ENCODE measurements around the gene ZFAND4.

Gene ZFAND4

DNA sequence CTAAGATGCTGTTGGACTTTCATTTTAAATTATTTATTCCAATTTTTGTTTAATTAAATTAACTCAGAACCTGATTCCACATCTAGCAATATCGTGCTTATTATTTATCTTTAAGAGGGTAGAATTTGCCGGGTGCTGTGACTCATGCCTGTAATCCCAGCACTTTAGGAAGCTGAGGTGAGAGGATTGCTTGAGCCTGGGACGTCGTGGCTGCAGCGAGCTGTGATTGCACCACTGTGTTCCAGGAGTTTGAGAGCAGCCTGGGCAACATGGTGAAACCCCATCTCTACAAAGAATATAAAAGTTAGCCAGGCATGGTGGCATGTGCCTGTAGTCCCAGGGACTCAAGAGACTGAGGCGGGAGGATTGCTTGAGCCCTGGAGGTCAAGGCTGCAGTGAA is 47.8 kb downstream of the ZFAND4 start:
- Histone ChIP-seq H3K9me3 (no peaks in the 10 kb centered on the region), H3K27me3 (no peaks in the 10 kb centered on the region), H3K4me1 (no peaks in the 10 kb centered on the region), H3K4me3 (no peak overlapping the region), H3K27ac (no peak overlapping the region), H3K36me3 (peaks cover 11 to 34% (median 23%) of the 10 kb centered on the region in 3 donors)
- DNase-seq, result no peak
- TF ChIP-seq, protein P1, sequence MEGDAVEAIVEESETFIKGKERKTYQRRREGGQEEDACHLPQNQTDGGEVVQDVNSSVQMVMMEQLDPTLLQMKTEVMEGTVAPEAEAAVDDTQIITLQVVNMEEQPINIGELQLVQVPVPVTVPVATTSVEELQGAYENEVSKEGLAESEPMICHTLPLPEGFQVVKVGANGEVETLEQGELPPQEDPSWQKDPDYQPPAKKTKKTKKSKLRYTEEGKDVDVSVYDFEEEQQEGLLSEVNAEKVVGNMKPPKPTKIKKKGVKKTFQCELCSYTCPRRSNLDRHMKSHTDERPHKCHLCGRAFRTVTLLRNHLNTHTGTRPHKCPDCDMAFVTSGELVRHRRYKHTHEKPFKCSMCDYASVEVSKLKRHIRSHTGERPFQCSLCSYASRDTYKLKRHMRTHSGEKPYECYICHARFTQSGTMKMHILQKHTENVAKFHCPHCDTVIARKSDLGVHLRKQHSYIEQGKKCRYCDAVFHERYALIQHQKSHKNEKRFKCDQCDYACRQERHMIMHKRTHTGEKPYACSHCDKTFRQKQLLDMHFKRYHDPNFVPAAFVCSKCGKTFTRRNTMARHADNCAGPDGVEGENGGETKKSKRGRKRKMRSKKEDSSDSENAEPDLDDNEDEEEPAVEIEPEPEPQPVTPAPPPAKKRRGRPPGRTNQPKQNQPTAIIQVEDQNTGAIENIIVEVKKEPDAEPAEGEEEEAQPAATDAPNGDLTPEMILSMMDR (IDR thresholded peaks at IDR 0.05), result no peak
- intact Hi-C loops (cut with DNase I; ENCODE audit: low total_unique reads), result no loop called here

DNA sequence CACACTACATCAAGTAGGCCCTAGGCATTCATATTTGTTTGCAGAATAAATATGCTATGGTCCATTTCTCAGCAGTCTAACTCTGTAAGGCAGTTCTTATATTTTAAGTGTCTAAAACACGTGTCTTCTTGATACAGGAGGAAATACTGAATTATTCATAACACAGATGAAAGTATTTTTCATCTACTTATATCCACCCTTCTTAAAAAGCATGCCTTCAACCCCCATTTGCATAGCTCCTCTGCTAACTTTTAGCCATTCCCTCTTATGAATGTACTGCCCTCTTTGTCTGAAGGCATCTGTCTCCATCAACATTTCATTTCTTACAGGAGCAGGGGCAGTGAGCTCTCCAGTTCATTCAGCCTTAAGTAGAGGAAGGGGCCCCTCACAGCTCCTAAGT is 57.7 kb downstream of the ZFAND4 start:
- Histone ChIP-seq H3K27ac (no peak overlapping the region), H3K4me3 (no peak overlapping the region), H3K27me3 (no peaks in the 10 kb centered on the region), H3K4me1 (no peaks in the 10 kb centered on the region), H3K36me3 (peaks cover 38 to 48% (median 39%) of the 10 kb centered on the region in 3 donors), H3K9me3 (no peaks in the 10 kb centered on the region)
- DNase-seq, result no peak
- TF ChIP-seq, protein P1 (IDR thresholded peaks at IDR 0.05), result no peak
- intact Hi-C loops (cut with DNase I; ENCODE audit: low total_unique reads), result no loop called here

DNA sequence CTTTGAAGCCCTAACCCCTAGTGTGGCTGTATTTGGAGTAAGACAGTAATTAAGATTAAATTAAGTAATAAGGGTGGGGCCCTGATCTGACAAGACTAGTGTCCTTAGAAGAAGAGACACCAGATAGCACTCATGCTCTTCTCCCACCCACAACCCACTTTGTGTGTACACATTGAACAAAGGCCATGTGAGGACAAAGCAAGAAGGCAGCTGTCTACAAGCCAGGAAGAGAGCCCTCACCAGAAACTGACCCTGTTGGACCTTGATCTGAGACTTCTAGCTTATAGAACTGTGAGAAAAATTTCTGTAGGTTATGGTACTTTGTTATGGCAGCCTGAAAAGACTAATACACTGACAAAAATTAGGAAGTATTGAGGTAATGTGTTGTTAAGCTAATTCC is 59.8 kb downstream of the ZFAND4 start:
- no peak for DNase-seq
- Histone ChIP-seq H3K27me3 (no peaks in the 10 kb centered on the region), H3K4me1 (no peaks in the 10 kb centered on the region), H3K27ac (no peak overlapping the region), H3K9me3 (no peaks in the 10 kb centered on the region), H3K36me3 (peaks cover 38 to 53% (median 42%) of the 10 kb centered on the region in 3 donors), H3K4me3 (no peak overlapping the region)
- TF ChIP-seq, protein P1 (IDR thresholded peaks at IDR 0.05), result no peak
- intact Hi-C loops (cut with DNase I; ENCODE audit: low total_unique reads), result no loop called here

DNA sequence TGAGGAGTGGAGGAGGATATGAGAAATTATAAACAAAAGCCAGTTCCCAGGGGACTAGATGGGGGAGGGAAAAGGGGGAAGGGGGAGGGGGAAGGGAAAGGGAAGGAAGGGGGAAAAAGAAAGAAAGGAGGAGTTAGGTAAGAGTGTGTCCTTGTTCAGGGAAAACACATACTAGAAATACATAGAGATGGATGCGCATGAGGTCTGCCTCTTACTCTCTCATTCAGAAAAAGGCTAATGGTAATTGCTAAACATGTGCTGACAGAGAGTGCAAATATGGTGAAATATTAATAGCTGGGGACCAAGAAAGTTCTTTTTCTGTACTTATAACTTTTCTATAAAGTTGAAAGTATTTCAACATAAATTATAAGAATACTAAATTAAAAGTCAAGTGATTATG is 64.5 kb downstream of the ZFAND4 start:
- intact Hi-C loops (cut with DNase I; ENCODE audit: low total_unique reads), result no loop called here
- H3K36me3 ChIP-seq, result peaks cover 21 to 36% (median 27%) of the 10 kb centered on the region in 3 donors
- no peak overlapping the region for H3K27ac ChIP-seq
- H3K27me3 ChIP-seq, result no peaks in the 10 kb centered on the region
- no peak for DNase-seq
- H3K4me1 ChIP-seq, result no peaks in the 10 kb centered on the region
- no peaks in the 10 kb centered on the region for H3K9me3 ChIP-seq
- no peak overlapping the region for H3K4me3 ChIP-seq
- TF ChIP-seq, protein P1 (IDR thresholded peaks at IDR 0.05), result no peak

DNA sequence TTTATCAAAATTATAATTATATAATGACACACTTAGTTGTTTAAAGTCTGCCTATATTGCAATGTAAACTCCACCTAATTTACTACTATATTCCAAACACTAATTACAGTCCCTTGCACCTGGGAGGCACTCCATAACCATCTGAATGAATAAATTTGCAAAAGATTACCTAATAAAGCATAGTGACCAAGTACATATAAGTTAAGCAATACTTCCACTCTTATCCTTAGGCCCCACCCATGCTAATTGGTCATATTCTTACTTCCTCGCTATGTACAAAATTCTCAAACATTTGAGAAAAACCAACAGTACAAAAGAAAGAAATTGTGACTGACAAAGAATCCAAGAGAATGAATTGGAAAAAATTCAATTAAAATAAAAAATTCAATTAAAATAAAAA is 65.3 kb downstream of the ZFAND4 start:
- Histone ChIP-seq H3K36me3 (peaks cover 13 to 28% (median 19%) of the 10 kb centered on the region in 3 donors), H3K4me1 (no peaks in the 10 kb centered on the region), H3K4me3 (no peak overlapping the region), H3K9me3 (no peaks in the 10 kb centered on the region), H3K27ac (no peak overlapping the region), H3K27me3 (no peaks in the 10 kb centered on the region)
- intact Hi-C loops (cut with DNase I; ENCODE audit: low total_unique reads), result no loop called here
- no peak for DNase-seq
- TF ChIP-seq, protein P1 (IDR thresholded peaks at IDR 0.05), result no peak

DNA sequence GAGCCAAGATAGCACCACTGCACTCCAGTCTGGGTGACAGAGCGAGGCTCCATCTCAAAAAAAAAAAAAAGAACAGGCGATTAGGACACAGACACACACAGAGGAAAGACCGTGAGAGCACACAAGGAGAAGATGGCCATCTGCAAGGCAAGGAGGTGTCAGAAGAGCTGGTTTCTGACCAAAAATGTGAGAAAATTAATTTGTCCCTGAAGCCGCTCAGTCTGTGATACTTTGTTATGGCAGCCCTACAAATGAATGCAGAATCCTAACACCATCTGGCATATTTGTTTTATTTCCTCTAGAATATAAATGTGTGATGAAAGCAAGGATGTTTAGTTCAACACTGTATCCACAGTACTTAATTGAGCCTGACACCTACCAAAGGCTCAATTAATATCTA is 69.7 kb downstream of the ZFAND4 start:
- H3K27ac ChIP-seq, result no peak overlapping the region
- DNase-seq, result no peak
- H3K4me1 ChIP-seq, result peaks cover 0 to 8% (median 0%) of the 10 kb centered on the region in 4 donors
- H3K9me3 ChIP-seq, result no peaks in the 10 kb centered on the region
- H3K4me3 ChIP-seq, result no peak overlapping the region
- peaks cover 0 to 9% of the 10 kb centered on the region in 2 donors for H3K27me3 ChIP-seq
- intact Hi-C loops (cut with DNase I; ENCODE audit: low total_unique reads), result no loop called here
- TF ChIP-seq, protein P1 (IDR thresholded peaks at IDR 0.05), result no peak
- H3K36me3 ChIP-seq, result no peaks in the 10 kb centered on the region
